Smooth muscle cell (in vitro differentiated cells): ENCODE data around the gene SORL1. TPM values are rescaled to one million over a fixed set of nuclear protein-coding genes. Genes with fewer than 3 reads are reported as not detected.

Experiments
- DNase-seq: peaks from one replicate; lab custom pipeline; 2025; ENCODE audit not compliant: unreplicated experiment; lab: John Stamatoyannopoulos, UW
- H2AFZ ChIP-seq: fragments of 200-600 bp; sonication (generic); 2 replicates; pipeline ENCODE4 v1.6.0; 2016; ENCODE audit warnings: antibody characterized with exemption, low read depth, mild to moderate bottlenecking
- H3F3A ChIP-seq: fragments of 200-600 bp; sonication (generic); 2 replicates; pipeline ENCODE4 v1.6.0; 2017; ENCODE audit warnings: antibody characterized with exemption, low read depth
- H3K27ac ChIP-seq: fragments of 200-600 bp; sonication (generic); 2 replicates; pipeline ENCODE4 v1.5.1; 2016; ENCODE audit warnings: low read depth, mild to moderate bottlenecking
- H3K27me3 ChIP-seq: fragments of 200-600 bp; sonication (generic); 2 replicates; pipeline ENCODE4 v1.6.1; 2016; ENCODE audit warnings: low read depth, mild to moderate bottlenecking
- H3K36me3 ChIP-seq: fragments of 200-600 bp; sonication (generic); 2 replicates; pipeline ENCODE4 v1.5.1; 2016; ENCODE audit warnings: low read depth
- H3K4me1 ChIP-seq: fragments of 200-600 bp; sonication (generic); 2 replicates; pipeline ENCODE4 v1.5.1; 2016; ENCODE audit warnings: low read depth
- H3K4me2 ChIP-seq: fragments of 200-600 bp; sonication (generic); 2 replicates; pipeline ENCODE4 v1.6.0; 2016; ENCODE audit warnings: mild to moderate bottlenecking
- H3K4me3 ChIP-seq: fragments of 200-600 bp; sonication (generic); 2 replicates; pipeline ENCODE4 v1.5.1; 2016; ENCODE audit warnings: mild to moderate bottlenecking
- H3K79me2 ChIP-seq: fragments of 200-600 bp; sonication (generic); 2 replicates; pipeline ENCODE4 v1.6.0; 2016; ENCODE audit warnings: low read depth, mild to moderate bottlenecking
- H3K9ac ChIP-seq: fragments of 200-600 bp; sonication (generic); 2 replicates; pipeline ENCODE4 v1.6.0; 2016; ENCODE audit warnings: low read depth
- H3K9me3 ChIP-seq: fragments of 200-600 bp; sonication (generic); replicated peaks from 2 replicates; pipeline ENCODE4 v1.5.1; 2016; ENCODE audit warnings: low read depth
- H4K20me1 ChIP-seq: fragments of 200-600 bp; sonication (generic); 2 replicates; pipeline ENCODE4 v1.6.0; 2016; ENCODE audit warnings: low read depth
- WGBS: methylation state at CpG from one replicate; pipeline ENCODE4 v1.1.7; 2016; ENCODE audit warnings: low lambda C conversion rate; 5-methylcytosine and 5-hydroxymethylcytosine counted together
- polyA plus RNA-seq: library from polyadenylated mRNA; unstranded; fragments of >200 nt; fragmentation: Nextera tagmentation; extraction: Ambion mirVana; gene quantifications from 2 replicates; pipeline ENCODE4 v1.2.1, GENCODE V29; 2016
- total RNA-seq: library from RNA; depleted of rRNA; stranded (reverse); fragments of >200 nt; gene quantifications from 2 replicates; pipeline ENCODE4 v1.2.3, GENCODE V29; 2014
- TF ChIP-seq, protein P1 (sequence below): fragments of 200-600 bp; sonication (generic); IDR thresholded peaks from 2 replicates; pipeline ENCODE4 v1.5.1; 2017; ENCODE audit warnings: borderline replicate concordance, mild to moderate bottlenecking, antibody characterized with exemption; ENCODE audit not compliant: insufficient read depth, poor library complexity, severe bottlenecking

The SORL1 gene
- total and polyA plus RNA-seq, 2 experiments from 2014 or later: 1.2 to 5.8 TPM

GRCh38 chr11:121467471-121467870 is 15.4 kb downstream of the SORL1 start:
- H3K36me3 ChIP-seq: no peaks in the 10 kb centered on the region
- no peaks in the 10 kb centered on the region for H4K20me1 ChIP-seq
- H3K9me3 ChIP-seq: no peaks in the 10 kb centered on the region
- peaks cover 19% of the 10 kb centered on the region for H3K4me1 ChIP-seq
- no peak overlapping the region for H3K9ac ChIP-seq
- no peaks in the 10 kb centered on the region for H3K79me2 ChIP-seq
- H3K4me3 ChIP-seq: no peak overlapping the region
- DNase-seq: no peak
- H3K27ac ChIP-seq: peak overlapping the region; percentile 64
- H3K4me2 ChIP-seq: peak overlapping the region; percentile 2
- WGBS: 65% methylated on average over 2 of the region's 2 CpGs
- no peaks in the 10 kb centered on the region for H3K27me3 ChIP-seq
- peaks cover 27% of the 10 kb centered on the region for H3F3A ChIP-seq
- TF ChIP-seq, protein P1, sequence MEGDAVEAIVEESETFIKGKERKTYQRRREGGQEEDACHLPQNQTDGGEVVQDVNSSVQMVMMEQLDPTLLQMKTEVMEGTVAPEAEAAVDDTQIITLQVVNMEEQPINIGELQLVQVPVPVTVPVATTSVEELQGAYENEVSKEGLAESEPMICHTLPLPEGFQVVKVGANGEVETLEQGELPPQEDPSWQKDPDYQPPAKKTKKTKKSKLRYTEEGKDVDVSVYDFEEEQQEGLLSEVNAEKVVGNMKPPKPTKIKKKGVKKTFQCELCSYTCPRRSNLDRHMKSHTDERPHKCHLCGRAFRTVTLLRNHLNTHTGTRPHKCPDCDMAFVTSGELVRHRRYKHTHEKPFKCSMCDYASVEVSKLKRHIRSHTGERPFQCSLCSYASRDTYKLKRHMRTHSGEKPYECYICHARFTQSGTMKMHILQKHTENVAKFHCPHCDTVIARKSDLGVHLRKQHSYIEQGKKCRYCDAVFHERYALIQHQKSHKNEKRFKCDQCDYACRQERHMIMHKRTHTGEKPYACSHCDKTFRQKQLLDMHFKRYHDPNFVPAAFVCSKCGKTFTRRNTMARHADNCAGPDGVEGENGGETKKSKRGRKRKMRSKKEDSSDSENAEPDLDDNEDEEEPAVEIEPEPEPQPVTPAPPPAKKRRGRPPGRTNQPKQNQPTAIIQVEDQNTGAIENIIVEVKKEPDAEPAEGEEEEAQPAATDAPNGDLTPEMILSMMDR: no peak
- H2AFZ ChIP-seq: no peak overlapping the region

- no peaks in the 10 kb centered on the region for H3K27me3 ChIP-seq
- H3K4me3 ChIP-seq: no peak overlapping the region
- H3K36me3 ChIP-seq: no peaks in the 10 kb centered on the region
- H4K20me1 ChIP-seq: no peaks in the 10 kb centered on the region
- H3K27ac ChIP-seq: peak overlapping the region; percentile 64
- WGBS: 64% methylated on average over 10 of the region's 10 CpGs
- no peak overlapping the region for H2AFZ ChIP-seq
- DNase-seq: no peak
- H3K4me1 ChIP-seq: peaks cover 19% of the 10 kb centered on the region
- H3K9me3 ChIP-seq: no peaks in the 10 kb centered on the region
- H3F3A ChIP-seq: peaks cover 27% of the 10 kb centered on the region
- TF ChIP-seq, protein P1: no peak
- H3K79me2 ChIP-seq: no peaks in the 10 kb centered on the region
- H3K9ac ChIP-seq: no peak overlapping the region
- no peak overlapping the region for H3K4me2 ChIP-seq
Observed at GRCh38 chr11:121467965-121468364, 15.9 kb downstream of the SORL1 start.

DNA sequence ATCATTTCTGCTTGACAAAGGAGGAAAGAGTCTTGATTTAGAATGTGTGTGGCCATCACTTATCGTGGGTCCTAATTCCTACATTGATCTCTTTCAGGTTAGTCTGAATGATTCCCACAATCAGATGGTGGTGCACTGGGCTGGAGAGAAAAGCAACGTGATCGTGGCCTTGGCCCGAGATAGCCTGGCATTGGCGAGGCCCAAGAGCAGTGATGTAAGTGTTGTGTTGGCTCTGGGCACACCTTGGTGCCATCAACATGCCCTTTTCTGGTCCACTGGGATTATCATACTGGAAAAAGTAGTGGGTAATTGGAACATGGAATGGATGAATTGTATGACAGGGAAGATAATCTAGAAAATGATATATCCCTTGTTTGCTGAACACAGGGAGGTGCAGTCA is 17.8 kb downstream of the SORL1 start:
- no peak overlapping the region for H3K4me2 ChIP-seq
- no peaks in the 10 kb centered on the region for H4K20me1 ChIP-seq
- H3F3A ChIP-seq: peaks cover 12% of the 10 kb centered on the region
- H2AFZ ChIP-seq: no peak overlapping the region
- no peaks in the 10 kb centered on the region for H3K27me3 ChIP-seq
- H3K36me3 ChIP-seq: no peaks in the 10 kb centered on the region
- TF ChIP-seq, protein P1: no peak
- 96% methylated on average over 5 of the region's 5 CpGs for WGBS
- no peaks in the 10 kb centered on the region for H3K9me3 ChIP-seq
- no peak overlapping the region for H3K9ac ChIP-seq
- no peak overlapping the region for H3K4me3 ChIP-seq
- no peak overlapping the region for H3K27ac ChIP-seq
- H3K4me1 ChIP-seq: peaks cover 18% of the 10 kb centered on the region
- no peaks in the 10 kb centered on the region for H3K79me2 ChIP-seq
- DNase-seq: no peak

- H3K4me3 ChIP-seq: no peak overlapping the region
- no peak overlapping the region for H3K4me2 ChIP-seq
- no peaks in the 10 kb centered on the region for H3K9me3 ChIP-seq
- 94% methylated on average over 12 of the region's 12 CpGs for WGBS
- no peak for DNase-seq
- H3K36me3 ChIP-seq: no peaks in the 10 kb centered on the region
- no peak overlapping the region for H3K27ac ChIP-seq
- H2AFZ ChIP-seq: no peak overlapping the region
- H3F3A ChIP-seq: no peaks in the 10 kb centered on the region
- H3K79me2 ChIP-seq: no peaks in the 10 kb centered on the region
- H3K27me3 ChIP-seq: no peaks in the 10 kb centered on the region
- H3K9ac ChIP-seq: no peak overlapping the region
- H4K20me1 ChIP-seq: no peaks in the 10 kb centered on the region
- H3K4me1 ChIP-seq: peaks cover 12% of the 10 kb centered on the region
- TF ChIP-seq, protein P1: no peak
Observed at GRCh38 chr11:121471167-121471566, 19.1 kb downstream of the SORL1 start.
